ENCODE results near the gene ANAPC5. TPM values are rescaled to one million over a fixed set of nuclear protein-coding genes. Genes with fewer than 3 reads are reported as not detected.

ANAPC5 gene
- total RNA-seq, 1 experiment from 2014 or later: 116 TPM

GRCh38 chr12:121284551-121285390 lies 67.4 kb downstream of the ANAPC5 start (continued):
- TF ChIP-seq GTF2I (CRISPR knock-in tag; conservative IDR thresholded peaks at IDR 0.05) (no peak), ZNF219 (CRISPR knock-in tag; IDR thresholded peaks at IDR 0.05; ENCODE audit: borderline replicate concordance) (no peak), ZNF532 (CRISPR knock-in tag; IDR thresholded peaks at IDR 0.05; ENCODE audit: borderline replicate concordance) (no peak), ZNF396 (CRISPR knock-in tag; IDR thresholded peaks at IDR 0.05; ENCODE audit: borderline replicate concordance) (no peak), ZNF671 (CRISPR knock-in tag; IDR thresholded peaks at IDR 0.05) (no peak)
- TF ChIP-seq, protein P1, sequence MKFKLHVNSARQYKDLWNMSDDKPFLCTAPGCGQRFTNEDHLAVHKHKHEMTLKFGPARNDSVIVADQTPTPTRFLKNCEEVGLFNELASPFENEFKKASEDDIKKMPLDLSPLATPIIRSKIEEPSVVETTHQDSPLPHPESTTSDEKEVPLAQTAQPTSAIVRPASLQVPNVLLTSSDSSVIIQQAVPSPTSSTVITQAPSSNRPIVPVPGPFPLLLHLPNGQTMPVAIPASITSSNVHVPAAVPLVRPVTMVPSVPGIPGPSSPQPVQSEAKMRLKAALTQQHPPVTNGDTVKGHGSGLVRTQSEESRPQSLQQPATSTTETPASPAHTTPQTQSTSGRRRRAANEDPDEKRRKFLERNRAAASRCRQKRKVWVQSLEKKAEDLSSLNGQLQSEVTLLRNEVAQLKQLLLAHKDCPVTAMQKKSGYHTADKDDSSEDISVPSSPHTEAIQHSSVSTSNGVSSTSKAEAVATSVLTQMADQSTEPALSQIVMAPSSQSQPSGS (CRISPR knock-in tag; IDR thresholded peaks at IDR 0.05; ENCODE audit: borderline replicate concordance, low read depth): no peak
- TF ChIP-seq, protein P2, sequence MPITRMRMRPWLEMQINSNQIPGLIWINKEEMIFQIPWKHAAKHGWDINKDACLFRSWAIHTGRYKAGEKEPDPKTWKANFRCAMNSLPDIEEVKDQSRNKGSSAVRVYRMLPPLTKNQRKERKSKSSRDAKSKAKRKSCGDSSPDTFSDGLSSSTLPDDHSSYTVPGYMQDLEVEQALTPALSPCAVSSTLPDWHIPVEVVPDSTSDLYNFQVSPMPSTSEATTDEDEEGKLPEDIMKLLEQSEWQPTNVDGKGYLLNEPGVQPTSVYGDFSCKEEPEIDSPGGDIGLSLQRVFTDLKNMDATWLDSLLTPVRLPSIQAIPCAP (CRISPR knock-in tag; IDR thresholded peaks at IDR 0.05): no peak

- POLR2A ChIA-PET: interaction anchor here (0.7 kb wide), 1 partner anchor 12 kb away, joined by 3 read pairs; no protein-coding TSS in a partner anchor
- no peak for DNase-seq (ENCODE audit: low spot score)
- Mint-ChIP-seq H3K36me3 (no peaks in the 10 kb centered on the region; the same call in 1 of the 2 replicates), H3K4me1 (peaks cover 44% of the 10 kb centered on the region), H3K27ac (no peak overlapping the region), H3K4me3 (no peak overlapping the region), H3K27me3 (ENCODE audit: low read depth) (no peaks in the 10 kb centered on the region), H3K9me3 (no peaks in the 10 kb centered on the region)
- ATAC-seq: no peak
- TF ChIP-seq CBFB (CRISPR knock-in tag; IDR thresholded peaks at IDR 0.05; ENCODE audit: low read depth): no peak
- no peak for TF ChIP-seq TP53 (CRISPR knock-in tag; IDR thresholded peaks at IDR 0.05)
- TF ChIP-seq, protein P3, sequence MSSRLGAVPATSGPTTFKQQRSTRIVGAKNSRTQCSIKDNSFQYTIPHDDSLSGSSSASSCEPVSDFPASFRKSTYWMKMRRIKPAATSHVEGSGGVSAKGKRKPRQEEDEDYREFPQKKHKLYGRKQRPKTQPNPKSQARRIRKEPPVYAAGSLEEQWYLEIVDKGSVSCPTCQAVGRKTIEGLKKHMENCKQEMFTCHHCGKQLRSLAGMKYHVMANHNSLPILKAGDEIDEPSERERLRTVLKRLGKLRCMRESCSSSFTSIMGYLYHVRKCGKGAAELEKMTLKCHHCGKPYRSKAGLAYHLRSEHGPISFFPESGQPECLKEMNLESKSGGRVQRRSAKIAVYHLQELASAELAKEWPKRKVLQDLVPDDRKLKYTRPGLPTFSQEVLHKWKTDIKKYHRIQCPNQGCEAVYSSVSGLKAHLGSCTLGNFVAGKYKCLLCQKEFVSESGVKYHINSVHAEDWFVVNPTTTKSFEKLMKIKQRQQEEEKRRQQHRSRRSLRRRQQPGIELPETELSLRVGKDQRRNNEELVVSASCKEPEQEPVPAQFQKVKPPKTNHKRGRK (CRISPR knock-in tag; IDR thresholded peaks at IDR 0.05; ENCODE audit: borderline replicate concordance): no peak
- TF ChIP-seq, protein P4, sequence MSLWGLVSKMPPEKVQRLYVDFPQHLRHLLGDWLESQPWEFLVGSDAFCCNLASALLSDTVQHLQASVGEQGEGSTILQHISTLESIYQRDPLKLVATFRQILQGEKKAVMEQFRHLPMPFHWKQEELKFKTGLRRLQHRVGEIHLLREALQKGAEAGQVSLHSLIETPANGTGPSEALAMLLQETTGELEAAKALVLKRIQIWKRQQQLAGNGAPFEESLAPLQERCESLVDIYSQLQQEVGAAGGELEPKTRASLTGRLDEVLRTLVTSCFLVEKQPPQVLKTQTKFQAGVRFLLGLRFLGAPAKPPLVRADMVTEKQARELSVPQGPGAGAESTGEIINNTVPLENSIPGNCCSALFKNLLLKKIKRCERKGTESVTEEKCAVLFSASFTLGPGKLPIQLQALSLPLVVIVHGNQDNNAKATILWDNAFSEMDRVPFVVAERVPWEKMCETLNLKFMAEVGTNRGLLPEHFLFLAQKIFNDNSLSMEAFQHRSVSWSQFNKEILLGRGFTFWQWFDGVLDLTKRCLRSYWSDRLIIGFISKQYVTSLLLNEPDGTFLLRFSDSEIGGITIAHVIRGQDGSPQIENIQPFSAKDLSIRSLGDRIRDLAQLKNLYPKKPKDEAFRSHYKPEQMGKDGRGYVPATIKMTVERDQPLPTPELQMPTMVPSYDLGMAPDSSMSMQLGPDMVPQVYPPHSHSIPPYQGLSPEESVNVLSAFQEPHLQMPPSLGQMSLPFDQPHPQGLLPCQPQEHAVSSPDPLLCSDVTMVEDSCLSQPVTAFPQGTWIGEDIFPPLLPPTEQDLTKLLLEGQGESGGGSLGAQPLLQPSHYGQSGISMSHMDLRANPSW (CRISPR knock-in tag; conservative IDR thresholded peaks at IDR 0.05; ENCODE audit: low read depth): no peak
- no peak for TF ChIP-seq NR3C1 (CRISPR knock-in tag; conservative IDR thresholded peaks at IDR 0.05; ENCODE audit: low read depth)
- no peak for TF ChIP-seq MAX (CRISPR knock-in tag; IDR thresholded peaks at IDR 0.05)
- TF ChIP-seq ELF4 (CRISPR knock-in tag; IDR thresholded peaks at IDR 0.05; ENCODE audit: low read depth): no peak
- CTCF ChIA-PET: no interaction called here
These were observed 68.4 kb downstream of the ANAPC5 start for GRCh38 chr12:121283841-121284240.
